Stimulated activated CD4-positive, alpha-beta T cell treated with anti-CD3 and anti-CD28 coated beads, Interleukin-4, amount 100 ng/mL, for 1 hour (primary cell): ENCODE data around the gene TBX18.

Experiments used
- DNase-seq: peaks from one replicate; pipeline ENCODE4 v3.0.0-alpha.2; 2020

Gene TBX18

DNA sequence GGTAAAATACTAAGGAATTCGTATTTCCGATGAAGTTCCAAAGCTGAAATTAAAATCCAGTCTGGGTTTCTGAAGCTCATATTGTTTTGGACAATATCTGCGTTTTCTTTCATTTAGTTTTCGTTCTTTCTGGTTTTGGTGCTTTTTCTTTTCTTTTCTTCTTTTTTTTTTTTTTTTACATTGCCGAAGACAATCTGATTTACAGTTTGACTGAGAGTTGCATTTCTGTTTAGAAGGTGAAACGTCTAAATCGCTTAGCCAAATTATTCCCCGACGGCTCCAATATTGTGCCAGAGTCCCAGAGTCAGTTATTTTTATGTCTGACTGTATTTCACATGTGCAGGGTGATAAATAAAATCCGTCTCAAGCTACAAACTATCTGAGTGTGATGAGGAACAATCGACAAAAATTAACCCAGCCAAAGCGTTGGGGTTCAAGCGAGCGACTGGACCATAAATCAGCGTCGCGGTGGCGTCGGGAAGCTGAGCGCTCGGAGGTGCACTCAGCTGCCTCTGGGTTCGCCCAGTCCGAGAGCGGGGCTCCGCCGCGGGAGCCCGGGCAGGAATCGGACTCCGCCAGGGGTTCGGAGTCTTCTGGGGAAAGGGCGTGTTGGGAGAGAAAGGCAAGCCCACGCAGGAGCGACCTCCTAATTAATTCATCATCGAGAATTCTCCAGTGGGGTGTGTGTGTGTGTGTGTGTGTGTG lies 8.2 kb upstream of the TBX18 start:
- no peak for DNase-seq

DNA sequence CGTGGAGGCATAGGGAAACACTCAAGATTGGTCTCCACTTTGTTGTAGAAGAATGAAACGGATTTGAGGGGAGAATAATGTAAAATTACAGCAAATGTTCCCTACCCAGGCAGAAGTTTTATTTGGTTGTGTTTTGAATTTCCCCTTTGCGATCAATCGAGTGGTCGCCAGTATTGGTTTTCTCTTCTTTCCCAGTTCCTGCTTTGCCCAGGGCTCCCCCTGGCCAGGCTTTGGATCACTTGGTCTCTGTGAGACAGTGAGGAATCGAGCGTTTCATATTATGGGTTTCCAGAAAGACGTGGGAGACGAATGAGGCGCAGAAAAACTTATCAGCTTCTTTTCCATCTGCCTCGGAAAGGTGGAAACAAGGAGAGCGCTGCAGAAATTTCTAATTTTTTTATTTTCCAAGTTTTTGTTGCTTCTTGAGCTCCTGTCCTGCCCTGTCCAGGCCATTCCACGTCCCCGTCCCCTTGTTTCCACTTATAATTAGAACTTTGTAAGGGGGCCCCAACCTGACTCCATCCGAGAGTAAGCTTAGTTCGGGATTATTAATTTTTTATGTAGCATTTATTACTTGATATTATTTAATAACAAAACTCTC lies 7.5 kb upstream of the TBX18 start:
- no peak for DNase-seq

DNA sequence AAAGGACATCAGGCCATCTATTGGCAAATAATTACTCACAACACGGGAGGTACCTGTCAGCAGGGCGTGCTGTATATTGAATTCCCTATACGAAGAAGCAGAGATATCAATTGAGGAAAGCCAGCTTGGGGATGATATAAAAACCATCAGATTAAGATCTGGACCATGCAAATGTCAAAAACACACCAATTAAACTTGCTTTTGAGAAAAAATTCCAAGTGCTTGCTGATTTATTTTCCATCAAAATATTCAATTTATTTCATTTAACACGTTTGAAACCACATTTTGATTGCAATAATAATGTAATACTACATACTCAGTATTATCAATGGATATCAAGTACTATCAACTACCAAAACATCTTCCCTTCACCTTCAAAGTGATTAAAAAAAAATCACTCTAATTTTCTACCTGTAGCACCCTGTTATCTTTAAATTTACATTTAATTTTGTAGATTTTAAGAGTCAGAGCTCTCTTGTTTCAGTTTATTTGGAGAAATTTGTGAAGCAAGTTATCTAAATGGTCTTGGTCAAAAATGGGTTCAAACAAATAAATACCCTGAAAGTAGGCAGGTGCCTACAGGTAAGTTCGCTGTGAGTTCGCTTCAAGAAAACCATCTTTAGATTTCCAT lies 6.8 kb upstream of the TBX18 start:
- DNase-seq = no peak

DNA sequence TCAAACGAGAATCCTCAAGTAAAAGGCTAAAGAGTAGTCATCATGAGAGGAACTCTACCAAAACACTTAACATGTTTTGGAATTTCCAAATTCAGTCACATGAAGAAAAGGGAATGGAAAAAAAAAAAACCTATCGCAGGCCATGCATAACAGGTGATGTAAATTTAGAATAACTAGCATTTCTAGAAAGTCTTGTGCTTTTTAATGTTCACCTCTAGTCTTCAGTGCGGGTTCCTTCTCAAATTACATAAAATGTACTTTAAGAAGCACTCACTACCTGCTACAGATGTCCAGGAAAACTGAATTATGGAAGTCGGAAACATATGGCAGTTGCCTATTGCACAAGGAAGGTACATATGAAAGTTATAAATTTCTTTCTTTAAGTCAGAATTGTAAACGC lies 6.1 kb upstream of the TBX18 start:
- no peak for DNase-seq

DNA sequence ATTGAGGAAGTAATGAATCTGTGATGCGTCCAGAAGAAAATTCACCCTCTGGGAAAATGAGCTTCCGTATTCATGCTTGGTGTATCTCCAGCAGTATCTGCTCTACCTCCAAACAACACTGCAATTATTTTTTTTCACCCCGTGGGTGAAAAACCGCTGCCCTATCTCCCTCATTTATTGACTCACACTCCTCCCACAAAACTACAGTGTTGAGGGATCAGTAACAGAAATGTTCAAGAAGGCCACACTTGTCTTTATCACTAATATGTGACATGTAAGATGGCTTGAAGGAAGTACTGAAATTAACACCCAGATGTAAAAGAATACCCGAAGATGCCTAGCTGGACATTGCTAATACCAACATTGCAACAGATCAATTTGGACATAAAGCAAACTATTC lies 4.9 kb upstream of the TBX18 start:
- no peak for DNase-seq

DNA sequence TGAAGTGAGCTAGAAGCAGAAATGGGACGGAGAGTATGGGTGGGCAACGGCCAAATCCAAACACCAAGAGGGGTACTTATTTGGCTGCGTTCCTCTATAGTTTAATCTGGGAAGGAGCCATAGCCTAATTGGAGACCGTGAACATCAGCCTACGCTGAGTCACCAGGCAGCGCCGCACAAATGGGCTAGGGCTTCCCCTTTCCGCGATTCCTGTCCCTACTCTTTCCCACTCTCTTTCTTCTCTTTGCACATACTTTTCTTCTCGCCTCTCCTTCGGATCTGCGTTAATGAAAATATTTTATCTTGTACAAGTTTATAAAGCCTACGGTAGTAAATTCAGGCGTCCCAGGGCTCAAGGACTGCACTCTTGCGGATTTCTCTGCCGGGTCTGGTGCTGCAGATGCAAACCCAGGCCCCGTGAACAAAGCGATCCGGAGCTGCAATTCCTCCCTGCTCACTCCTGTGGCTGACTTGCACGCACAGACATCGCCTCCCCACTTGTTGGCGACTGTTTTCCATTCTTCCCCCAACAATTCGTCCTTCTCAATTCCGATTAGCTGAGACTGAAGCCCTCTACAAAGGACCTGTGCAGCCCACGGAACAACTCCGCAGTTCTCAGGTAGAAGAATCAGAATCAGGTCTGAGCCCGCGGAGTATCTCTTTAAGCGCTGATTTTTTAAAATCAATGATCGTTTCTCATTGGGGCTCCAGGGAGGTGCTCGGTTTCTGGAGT lies 4.2 kb upstream of the TBX18 start:
- no peak for DNase-seq

DNA sequence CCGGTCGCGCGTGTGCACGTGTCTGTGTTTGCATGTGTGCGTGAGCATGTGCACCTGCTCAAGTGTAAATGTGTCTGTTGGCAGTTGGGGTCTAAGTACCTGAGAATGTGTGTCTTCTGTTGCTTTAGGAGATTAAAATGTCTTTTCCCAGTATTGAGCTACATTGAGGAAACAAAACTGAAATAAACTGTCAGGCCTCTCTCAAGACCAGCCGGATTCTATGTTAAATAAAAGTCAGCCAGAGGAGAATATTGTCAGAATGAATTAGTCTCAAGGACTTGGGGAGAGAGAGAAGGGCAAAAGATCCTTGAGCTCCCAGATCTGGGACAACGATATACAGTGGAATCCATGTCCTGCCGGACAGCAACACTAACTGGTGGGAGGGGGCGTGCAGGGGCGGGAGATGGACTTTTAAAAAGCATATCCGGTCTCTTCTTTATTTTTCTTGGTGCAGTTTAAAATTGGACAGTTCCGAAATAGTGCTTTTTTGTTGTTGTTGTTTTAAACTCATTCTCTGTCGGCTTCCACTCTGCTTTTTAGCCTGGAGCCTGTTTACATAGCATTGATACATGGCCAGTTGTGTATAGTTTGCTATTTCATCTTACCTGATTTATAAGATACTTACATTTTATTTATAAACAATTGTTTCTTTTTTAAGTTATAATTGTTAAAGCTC lies 3.3 kb upstream of the TBX18 start:
- DNase-seq = no peak

- DNase-seq = no peak
These were observed 2.6 kb upstream of the TBX18 start for GRCh38 chr6:84766799-84767525.

GRCh38 chr6:84766118-84766798 lies 1.9 kb upstream of the TBX18 start:
- DNase-seq = no peak

DNA sequence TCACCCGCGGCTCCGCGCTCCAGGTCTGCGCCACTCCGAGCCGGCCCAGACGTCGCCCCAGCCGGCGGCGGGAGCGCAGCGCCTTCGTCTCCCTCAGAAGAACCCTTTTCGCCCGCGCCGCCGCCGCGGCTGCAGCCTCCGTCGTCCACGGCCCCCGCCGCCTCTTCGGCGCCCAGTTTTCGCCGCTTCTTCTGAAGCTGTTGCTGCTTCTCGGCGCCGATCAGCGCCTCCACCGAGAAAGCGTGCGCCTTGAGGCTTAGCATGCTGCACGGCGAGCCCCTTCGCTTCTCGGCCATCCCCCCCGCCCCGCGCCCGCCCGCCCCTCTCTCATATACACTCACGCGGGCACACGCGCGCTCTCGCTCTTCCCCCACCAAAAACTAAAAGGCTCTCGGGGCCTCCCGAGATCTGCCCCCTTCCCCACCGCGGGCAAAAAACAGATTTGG lies 489 bp downstream of the TBX18 start:
- DNase-seq = no peak

DNA sequence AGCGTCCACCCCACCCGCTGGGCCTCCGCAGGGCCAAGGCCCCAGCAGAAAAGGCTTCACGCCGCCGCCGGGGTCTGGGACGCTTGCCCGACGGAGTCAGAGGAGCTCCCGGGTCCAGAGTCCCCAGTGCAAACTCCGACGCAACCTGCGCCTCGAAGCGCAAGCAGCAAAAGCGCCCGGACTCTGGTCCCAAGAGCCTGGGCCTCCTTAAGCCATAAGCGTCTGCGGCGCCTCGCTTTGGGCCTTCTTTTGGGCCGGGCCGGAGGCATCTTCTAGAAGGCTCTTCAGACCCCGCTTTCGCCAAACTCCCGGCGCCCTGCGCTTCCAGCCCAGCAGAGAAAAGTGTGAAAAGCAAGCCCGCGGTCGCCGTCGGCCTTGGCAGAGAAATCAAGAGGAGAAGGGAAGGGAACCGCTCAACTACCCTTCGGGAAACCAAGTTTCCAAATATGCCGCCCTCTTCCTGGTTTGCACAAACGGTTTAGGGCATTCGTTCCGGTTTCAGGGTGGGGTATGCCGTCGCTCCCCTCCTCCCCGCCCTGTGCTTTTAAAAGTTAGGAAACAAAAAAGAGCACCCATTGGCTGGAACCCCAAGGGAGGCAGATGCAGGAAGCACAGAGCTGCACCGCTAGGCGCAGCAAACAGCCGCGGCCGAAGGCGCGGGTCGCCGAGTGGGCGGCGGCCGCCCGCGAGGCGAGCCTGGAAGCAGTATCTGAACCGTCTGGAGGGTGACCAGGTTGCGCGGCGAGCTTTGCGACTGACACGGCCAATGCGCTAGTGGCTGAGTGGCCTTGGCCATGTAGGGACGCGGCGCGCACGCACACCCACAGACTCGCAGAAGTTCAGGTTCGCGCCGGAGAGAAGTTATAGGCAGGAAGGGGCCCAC lies 1.2 kb downstream of the TBX18 start:
- no peak for DNase-seq

DNA sequence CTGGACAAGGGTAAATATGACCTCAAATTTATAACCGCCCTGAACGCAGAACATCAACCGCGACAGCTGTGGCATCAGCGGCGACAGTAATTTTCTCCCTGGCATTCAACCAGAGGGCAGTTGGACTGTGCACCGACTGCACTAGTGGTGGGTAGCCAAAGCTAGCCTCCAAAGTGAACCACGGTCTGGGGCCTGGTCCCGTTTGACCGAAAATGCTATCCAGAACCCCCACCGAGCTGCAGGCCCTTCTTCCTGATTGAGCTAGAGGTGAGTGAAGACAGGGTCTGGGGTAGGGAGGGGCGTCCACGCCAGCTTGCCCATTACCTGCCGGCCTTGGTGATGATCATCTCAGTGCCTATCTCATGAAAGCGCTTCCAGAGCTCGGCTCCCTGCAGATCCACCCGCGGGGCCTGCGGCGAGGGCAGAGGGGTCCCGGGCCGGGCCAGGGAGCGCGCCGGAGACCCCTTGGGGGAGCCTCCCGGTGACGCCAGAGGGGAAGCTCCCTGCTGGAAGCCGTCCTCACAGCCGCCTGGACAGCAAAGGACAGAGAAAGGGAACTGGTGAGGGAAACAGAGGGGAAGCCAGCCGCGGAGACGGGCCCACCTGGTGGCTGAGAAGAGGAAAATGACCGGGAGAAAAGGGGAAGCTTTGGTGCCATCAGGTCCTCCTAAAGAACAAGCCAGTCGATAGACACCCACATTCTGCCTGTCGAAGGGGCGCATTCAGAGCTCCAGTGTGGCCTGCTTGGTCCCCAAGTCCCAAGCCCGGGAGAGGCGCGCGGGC lies 2.0 kb downstream of the TBX18 start:
- DNase-seq = no peak

DNA sequence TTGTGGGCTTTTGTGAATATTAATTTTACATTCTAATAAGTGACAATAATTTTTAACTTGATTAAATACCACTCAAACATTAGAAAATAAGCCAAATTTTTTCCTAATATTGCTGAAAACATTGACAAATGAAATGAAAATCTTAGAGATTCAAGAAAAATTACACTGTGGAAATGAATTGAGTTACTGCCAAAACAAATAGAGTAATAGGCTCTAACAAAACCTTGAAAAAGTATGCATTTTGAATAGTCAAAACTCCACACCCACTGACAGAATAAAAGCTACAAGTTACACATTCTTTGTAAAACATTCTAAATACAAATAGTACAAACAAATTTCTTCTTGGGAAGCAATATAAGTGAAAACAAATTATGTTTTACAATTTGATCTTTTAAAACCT lies 5.9 kb downstream of the TBX18 start:
- DNase-seq = no peak

DNA sequence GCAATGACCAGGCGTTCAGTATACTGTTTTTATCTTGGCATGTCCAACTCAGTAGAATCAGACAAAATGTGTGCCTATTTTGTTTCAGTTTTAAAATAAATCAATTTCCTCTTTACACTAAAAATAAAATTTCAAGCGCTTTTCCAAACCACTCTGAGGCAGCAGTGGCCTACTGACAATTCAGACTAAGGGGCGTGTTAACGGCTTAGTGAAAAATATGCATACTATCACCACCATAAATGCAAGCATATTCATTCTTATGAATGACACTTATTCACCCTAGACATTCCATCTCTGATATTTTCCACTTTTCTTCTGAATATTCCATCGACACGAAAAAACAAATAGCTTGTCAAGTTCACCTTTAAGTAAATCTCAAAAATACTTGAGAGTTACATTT lies 7.5 kb downstream of the TBX18 start:
- no peak for DNase-seq

DNA sequence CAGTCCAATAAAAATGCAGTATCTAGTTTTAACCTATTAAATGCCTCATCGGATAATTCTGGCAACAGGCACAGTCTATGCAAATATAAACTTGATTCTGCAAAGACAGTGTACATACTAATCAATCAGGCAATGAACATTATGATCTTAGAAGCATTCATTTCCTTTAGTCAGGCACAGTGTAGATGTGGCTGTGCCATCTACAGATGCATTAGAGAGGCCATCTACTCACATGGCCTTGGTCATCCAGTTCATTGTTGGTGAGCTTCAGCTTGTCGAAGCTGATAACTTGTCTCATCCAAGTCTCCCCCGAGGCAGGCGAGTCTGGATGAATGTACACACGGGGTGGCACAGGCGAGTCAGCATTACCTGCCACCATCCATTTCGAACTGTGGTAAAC lies 7.9 kb downstream of the TBX18 start:
- no peak for DNase-seq

DNA sequence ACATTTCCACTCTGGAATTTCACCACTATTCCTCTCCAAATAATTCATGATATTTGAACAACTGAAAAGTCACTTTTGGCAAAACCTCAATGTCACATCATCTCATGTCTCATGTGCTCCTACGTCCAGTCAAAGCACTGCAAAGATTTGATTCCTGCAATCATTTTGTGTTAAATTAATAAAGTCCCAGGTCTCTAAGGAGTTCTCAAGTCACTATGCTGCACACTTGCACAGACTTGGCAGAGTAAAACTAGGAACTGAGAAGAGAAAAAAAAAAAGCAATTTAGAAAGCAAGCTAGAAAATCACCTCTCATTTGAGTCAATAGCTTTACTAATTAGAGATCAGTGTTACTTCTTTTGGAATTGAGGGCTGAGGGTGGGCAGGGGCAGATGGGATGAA lies 11.2 kb downstream of the TBX18 start:
- no peak for DNase-seq

GRCh38 chr6:84752118-84752850 lies 12.1 kb downstream of the TBX18 start:
- no peak for DNase-seq

DNA sequence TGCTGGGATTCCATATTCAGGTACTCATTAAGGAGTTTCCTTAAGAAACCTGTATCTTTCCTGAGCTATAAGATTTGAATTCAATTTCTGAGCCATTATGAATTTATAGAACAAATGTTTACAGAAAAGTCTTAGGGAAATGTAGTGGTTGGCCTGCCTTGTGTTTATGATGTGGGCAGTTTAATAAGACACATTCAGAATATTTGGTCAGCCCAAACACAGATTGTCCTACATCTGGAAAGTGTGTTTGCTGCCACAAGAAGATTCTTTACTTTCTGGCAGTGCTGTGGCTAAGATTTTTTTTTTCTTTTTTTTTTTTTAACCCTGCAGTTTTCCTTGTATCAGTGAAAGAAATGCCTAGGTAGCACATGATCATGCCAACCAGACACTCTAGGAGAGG lies 15.2 kb downstream of the TBX18 start:
- no peak for DNase-seq

GRCh38 chr6:84748376-84748775 lies 16.0 kb downstream of the TBX18 start:
- no peak for DNase-seq
